ENCODE data around the gene IL1A.

IL1A gene

DNA sequence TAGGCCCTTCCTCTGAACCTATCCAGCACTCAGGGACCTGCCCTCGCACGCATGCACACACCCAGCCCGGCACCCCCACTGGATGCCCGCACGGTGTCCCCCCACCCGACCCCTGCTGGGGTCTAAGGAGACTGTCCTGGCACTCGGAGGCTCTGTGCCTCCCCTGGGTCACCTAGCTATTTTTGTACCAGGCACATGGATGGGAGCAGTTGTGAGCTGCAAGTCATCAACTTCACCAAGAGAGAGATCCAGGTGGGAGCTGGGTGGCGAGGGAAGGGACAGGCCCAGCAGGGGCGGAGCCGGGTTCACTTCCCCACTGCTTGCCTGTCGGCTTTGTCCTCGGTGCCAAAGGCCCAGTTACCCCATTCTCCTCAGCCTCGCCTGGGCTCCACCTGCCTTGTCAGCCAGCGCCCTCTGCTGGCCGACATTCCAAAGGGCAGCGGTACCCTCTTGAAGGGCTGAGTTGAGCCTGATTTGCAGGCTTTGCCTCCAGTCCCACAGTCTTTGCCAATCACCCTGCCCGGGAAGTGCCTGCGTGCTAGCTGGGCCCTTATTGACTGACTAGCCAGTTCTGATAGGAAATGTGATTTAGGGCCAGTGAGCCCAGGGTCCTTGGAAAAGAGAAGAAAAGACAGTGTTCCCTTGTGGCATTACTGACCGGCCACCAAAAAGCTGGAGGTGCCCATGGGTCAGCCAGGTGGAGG lies 57.7 kb downstream of the IL1A start:
- DNase-seq (ENCODE audit: low spot score): peak; percentile 89

DNA sequence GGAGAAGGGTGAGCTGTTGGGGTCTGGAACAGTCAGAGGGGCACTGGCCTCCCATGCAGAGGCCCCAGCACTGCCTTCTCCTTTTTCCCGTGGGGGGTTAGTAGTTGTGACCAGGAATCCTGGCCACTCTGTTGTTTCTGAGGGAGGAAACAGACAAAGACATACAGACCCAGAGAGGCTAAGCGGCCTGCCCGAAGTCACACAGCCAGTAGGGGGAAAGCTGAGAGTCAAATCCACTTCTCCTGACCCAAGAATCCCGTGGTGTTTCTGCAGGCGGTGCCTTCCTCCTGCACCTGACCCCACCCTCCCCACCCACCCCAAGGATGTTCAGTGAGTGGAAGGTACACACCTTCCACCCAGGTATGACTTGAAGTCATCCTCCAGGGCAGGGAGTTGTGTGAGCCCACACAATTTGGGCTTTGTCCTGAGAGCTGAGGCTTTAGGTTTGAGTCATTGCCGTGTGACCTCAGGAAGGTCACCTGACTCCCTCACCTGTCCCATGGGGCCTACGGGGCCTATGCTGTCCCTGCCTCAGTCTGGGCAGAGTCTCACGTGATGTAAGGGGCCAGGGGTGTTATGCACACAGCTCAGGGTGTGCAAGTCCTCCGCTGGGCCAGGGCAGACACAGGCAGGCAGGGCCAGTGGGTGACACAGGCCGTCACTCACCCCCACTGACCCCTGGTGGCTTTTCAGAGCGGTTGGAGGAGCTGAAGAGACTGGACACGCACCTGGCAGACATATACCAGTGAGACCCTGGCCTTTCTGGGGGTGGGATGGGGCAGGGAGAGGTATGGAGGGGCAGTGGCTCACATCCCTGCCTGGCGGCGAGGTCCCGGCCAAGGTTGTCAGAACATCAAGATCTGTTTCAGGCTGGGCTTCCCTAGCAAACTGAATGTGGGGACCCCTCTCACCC lies 58.5 kb downstream of the IL1A start:
- peak; percentile 60 for DNase-seq (ENCODE audit: low spot score)

- DNase-seq (ENCODE audit: low spot score): no peak
These were observed 59.4 kb downstream of the IL1A start for GRCh38 chr2:112724591-112725525.

DNA sequence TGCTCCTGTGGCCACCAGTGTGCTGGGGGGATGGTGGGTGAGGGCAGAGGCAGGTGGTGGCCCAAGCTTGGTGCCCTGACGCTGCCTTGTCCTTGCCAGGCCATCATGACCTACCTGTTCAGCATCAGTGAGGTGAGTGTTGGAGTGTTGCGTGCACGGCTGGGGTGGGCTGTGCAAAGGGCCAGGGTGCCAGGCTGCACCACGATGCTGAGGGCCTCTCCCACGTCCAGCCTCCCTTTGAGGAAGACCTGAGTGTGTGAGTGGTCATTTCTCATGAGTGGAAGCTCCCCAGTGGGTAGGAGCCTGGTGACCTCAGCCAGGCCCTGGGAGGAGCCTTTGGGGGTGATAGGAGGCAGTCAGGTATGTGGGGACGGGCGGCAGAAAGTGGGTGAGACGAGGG lies 60.3 kb downstream of the IL1A start:
- DNase-seq (ENCODE audit: low spot score): no peak
